Upper lobe of left lung (tissue), 4 donors: ENCODE results near the gene EDN2.

ENCODE experiments used
- CTCF ChIP-seq, 6 experiments: fragments of 450-650 bp in 4 of 6; fragments of 200-600 bp in 2 of 6; sonication (generic) in 2 of 6; IDR thresholded peaks; one replicate each; pipeline ENCODE4 v1.5.1; 2016 to 2019; ENCODE audit warnings: antibody characterized with exemption in 6 of 6
- EP300 ChIP-seq, 4 donors: sonication (generic); formaldehyde crosslinking; IDR thresholded peaks; one replicate each; pipeline ENCODE4 v1.5.1; 2017; ENCODE audit warnings: antibody characterized with exemption in 4 of 4, control low read depth in 2 of 4
- POLR2A ChIP-seq, 4 donors: fragments of 450-650 bp; IDR thresholded peaks; one replicate each; pipeline ENCODE4 v1.5.1; 2016 to 2017; ENCODE audit warnings: antibody characterized with exemption in 4 of 4, mild to moderate bottlenecking in 2 of 4
- POLR2AphosphoS5 ChIP-seq, 2 donors: sonication (generic); formaldehyde crosslinking; IDR thresholded peaks; one replicate each; pipeline ENCODE4 v1.5.1; 2017; ENCODE audit warnings: antibody characterized with exemption in 2 of 2

GRCh38 chr1:41434306-41434705 is 50.2 kb downstream of the EDN2 start:
- no peak for TF ChIP-seq CTCF (IDR thresholded peaks at IDR 0.05)
- no peak for TF ChIP-seq POLR2AphosphoS5 (IDR thresholded peaks at IDR 0.05)
- TF ChIP-seq EP300 (IDR thresholded peaks at IDR 0.05): no peak
- no peak for TF ChIP-seq POLR2A (IDR thresholded peaks at IDR 0.05)
